Bronchus fibroblast of lung (primary cell): ENCODE data around the gene ODF4. TPM values are rescaled to one million over a fixed set of nuclear protein-coding genes. Genes with fewer than 3 reads are reported as not detected.

Experiments
- total RNA-seq: library from RNA; depleted of rRNA; stranded (reverse); fragments of >200 nt; gene quantifications from 2 replicates; pipeline ENCODE4 v1.2.3, GENCODE V29; 2015

ODF4 gene, protein sequence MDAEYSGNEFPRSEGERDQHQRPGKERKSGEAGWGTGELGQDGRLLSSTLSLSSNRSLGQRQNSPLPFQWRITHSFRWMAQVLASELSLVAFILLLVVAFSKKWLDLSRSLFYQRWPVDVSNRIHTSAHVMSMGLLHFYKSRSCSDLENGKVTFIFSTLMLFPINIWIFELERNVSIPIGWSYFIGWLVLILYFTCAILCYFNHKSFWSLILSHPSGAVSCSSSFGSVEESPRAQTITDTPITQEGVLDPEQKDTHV
- not detected in 2 replicates for total RNA-seq

DNA sequence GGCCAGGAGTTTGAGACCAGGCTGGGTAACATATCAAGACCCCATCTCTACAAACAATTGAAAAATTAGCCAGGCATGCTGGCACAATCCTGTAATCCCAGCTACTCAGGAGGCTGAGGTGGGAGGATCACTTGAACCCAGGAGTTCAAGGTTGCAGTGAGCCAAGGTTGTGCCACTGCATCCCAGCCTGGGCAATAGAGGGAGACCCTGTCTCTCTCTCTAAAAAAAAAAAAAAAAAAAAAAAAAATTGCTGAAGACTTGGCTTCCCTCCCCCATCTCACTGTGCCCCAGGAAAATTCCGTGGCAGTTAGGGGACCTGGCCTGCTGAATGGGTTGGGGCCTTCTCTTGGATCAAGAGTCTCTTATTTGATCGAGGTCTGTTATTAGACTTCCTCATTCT, at the start of gene ODF4:
Gene ODF4, plus strand, starts transcription at position 301 of the 400 bp plus-strand sequence. CDS start 212 bp downstream, outside the sequence.

DNA sequence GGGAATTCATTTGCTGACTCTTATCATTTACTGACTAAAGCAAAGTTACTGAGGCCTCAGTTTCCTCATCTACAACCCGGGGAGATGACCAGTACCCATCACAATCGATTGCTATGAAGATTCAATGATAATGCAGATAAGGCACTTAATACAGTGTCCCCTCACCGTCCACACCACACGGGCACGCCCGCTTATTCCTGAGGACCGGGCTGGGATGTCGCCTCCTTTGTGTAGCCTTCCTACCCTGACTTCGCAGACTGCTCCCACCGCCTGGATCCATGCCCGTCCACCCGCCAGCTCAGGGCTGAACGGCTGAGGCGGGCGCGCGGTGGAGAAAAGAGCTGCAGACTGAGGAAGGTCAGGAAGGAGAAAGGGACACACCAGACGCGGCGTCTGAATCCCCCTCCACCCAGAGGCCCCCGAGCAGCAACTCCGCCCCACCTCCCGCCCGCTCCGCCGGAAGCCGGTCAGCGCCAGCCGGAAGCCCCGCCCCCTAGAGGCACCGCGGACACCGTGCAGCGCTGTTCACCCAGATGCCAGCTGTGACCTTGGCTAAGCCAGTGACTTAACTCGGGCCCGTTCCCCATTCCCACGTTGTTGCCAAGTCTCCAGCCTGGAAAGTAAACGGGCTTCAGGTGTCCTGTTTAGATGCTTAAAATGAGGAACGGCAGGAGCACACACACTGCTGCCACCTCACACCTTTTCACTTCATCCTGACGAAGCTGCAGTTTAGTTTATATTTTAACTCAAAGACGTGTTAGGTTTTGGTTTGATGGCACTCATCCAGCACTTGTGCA, 36.8 kb downstream of the ODF4 start, which contains the start of gene KRABD2:
Gene KRABD2, minus strand, starts transcription at position 434 of the 797 bp plus-strand sequence.

DNA sequence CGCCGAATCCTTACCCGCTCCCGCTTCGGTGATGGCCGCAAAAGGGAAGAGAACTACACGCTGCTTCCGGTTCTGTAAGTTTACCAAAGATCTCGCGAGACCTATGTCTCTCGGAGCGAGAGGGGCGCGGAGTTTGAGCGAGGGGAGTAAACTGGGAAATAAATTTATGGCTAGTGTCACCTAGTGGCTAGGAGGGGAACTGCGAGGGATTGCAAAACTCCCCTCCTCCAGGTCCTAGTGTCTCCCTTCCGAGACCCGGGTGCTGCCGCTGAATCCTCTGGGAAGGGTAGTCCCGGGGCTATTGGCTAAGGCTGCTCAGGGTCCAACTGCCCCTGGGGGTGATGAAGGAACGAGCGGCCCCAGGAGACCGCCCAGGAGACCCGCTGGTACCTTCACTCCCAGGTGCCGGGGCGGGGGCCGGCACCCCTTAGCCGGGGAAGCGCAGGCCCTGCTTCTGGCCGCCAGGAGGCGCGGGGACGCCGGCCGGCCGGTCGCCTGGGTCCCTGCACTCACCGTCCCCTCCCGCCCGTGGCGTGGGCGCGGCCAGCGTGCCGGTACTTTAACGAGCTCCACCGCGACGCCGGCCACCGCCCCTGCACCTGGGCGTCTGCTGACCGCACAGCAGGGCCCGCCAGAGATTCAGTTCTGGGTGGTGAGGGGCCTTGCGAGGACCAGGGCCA, 43.6 kb downstream of the ODF4 start, which contains the start of gene RPL26:
Gene RPL26, minus strand, starts transcription at position 51 of the 680 bp plus-strand sequence. CDS start 883 bp downstream, outside the sequence.

Other genes starting within 250 kb of the ODF4 start
- gene ALOXE3, start 221.3 kb upstream of the ODF4 start, total RNA-seq: under 0.01 TPM in 1 of 2 replicates, not detected in the other
- gene HES7, start 215.7 kb upstream of the ODF4 start, total RNA-seq: 0.17 and 0.89 TPM in 2 replicates
- 20.7 and 23.0 TPM in 2 replicates for gene PER1, start 187.4 kb upstream of the ODF4 start, total RNA-seq
- gene VAMP2, start 176.9 kb upstream of the ODF4 start, total RNA-seq: 4.3 and 5.2 TPM in 2 replicates
- 30.6 and 34.5 TPM in 2 replicates for gene TMEM107, start 163.5 kb upstream of the ODF4 start, total RNA-seq
- 9.4 and 10.8 TPM in 2 replicates for gene BORCS6, start 149.7 kb upstream of the ODF4 start, total RNA-seq
- gene AURKB, start 129.3 kb upstream of the ODF4 start, total RNA-seq: 89.8 and 108 TPM in 2 replicates
- 6.1 and 6.2 TPM in 2 replicates for gene CTC1, start 91.8 kb upstream of the ODF4 start, total RNA-seq
- gene PFAS, start 90.6 kb upstream of the ODF4 start, total RNA-seq: 42.0 and 42.7 TPM in 2 replicates
- 32.4 and 34.3 TPM in 2 replicates for gene RANGRF, start 51.2 kb upstream of the ODF4 start, total RNA-seq
- gene SLC25A35, start 44.4 kb upstream of the ODF4 start, total RNA-seq: 1.2 and 1.5 TPM in 2 replicates
- not detected in 2 replicates for gene ARHGEF15, start 29.6 kb upstream of the ODF4 start, total RNA-seq
- gene RPL26, start 43.4 kb downstream of the ODF4 start, total RNA-seq: 3,674 and 3,688 TPM in 2 replicates
- gene RNF222, start 58.0 kb downstream of the ODF4 start, total RNA-seq: not detected in 2 replicates
- 42.7 and 55.6 TPM in 2 replicates for gene NDEL1, start 96.0 kb downstream of the ODF4 start, total RNA-seq